Measurements from ENCODE around the gene ZNF20. TPM values are rescaled to one million over a fixed set of nuclear protein-coding genes. Genes with fewer than 3 reads are reported as not detected.
"Not testable (repeated sequence)": the region's sequence is repeated elsewhere in the genome, so short reads cannot be mapped to it uniquely, and the experiment has no call there.

The ZNF20 gene
- total RNA-seq, 4 donors from 2014 or later = 0.88 to 9.5 (median 7.6) TPM

DNA sequence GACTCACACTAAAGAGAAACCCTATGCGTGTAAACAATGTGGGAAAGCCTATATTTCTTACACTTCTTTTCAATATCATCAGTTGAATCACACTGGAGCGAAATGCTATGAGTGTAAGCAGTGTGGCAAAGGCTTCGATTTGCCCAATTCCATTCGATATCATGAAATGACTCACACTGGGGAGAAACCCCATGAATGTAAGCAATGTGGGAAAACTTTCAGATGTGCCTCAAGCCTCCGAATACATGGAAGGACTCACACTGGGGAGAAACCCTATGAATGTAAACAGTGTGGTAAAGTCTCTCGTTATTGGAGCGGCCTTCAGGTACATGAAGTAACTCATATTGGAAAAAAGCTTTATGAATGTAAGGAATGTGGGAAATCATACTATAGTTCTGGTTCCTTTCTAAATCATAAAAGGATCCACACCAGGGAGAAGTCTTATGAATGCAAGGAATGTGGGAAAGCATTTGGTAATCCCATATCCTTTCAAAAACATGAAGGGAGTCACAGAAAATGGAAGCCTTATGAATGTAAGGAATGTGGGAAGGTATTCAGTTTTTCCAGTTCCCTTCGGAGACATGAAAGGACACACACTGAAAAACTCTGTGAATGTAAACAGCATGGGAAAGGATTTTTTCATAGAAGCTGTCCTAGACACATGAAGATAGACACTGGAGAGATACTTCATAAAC, 28.1 kb downstream of the ZNF20 start:
- Histone ChIP-seq H3K36me3 (no peaks in the 10 kb centered on the region), H3K9me3 (peaks cover 0 to 3% (median 0%) of the 10 kb centered on the region in 4 donors)
- no peak for TF ChIP-seq POLR2A (IDR thresholded peaks at IDR 0.05)
- TF ChIP-seq, protein P1, sequence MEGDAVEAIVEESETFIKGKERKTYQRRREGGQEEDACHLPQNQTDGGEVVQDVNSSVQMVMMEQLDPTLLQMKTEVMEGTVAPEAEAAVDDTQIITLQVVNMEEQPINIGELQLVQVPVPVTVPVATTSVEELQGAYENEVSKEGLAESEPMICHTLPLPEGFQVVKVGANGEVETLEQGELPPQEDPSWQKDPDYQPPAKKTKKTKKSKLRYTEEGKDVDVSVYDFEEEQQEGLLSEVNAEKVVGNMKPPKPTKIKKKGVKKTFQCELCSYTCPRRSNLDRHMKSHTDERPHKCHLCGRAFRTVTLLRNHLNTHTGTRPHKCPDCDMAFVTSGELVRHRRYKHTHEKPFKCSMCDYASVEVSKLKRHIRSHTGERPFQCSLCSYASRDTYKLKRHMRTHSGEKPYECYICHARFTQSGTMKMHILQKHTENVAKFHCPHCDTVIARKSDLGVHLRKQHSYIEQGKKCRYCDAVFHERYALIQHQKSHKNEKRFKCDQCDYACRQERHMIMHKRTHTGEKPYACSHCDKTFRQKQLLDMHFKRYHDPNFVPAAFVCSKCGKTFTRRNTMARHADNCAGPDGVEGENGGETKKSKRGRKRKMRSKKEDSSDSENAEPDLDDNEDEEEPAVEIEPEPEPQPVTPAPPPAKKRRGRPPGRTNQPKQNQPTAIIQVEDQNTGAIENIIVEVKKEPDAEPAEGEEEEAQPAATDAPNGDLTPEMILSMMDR (IDR thresholded peaks at IDR 0.05) = no peak

DNA sequence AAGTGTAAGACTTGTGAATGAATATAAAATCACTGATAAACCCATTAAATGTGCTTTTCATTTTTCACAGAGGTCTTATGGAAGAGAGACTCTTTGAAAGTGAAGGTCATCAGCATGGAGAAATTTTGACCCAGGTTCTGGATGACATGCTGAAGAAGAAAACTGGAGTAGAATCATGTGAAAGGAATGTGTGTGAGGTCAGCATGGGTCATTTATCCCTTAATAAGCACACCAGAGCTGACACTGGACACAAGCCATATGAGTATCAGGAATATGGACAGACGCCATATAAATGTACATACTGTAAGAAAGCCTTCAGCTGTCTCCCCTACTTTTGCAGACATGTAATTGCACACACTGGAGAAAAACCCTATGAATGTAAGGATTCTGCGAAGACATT, 29.0 kb downstream of the ZNF20 start:
- Histone ChIP-seq H3K4me3 (no peak overlapping the region), H3K27me3 (no peaks in the 10 kb centered on the region), H3K4me1 (no peaks in the 10 kb centered on the region), H3K36me3 (no peaks in the 10 kb centered on the region), H3K9me3 (peaks cover 0 to 3% (median 0%) of the 10 kb centered on the region in 4 donors), H3K27ac (no peak overlapping the region)
- no peak for DNase-seq
- TF ChIP-seq, protein P1 (IDR thresholded peaks at IDR 0.05) = no peak
- TF ChIP-seq POLR2A (IDR thresholded peaks at IDR 0.05) = no peak

More for the DNA sequence above, 28.1 kb downstream of the ZNF20 start:
- Histone ChIP-seq H3K27me3 (no peaks in the 10 kb centered on the region), H3K27ac (no peak overlapping the region), H3K4me3 (no peak overlapping the region), H3K4me1 (no peaks in the 10 kb centered on the region)
- DNase-seq = no peak

DNA sequence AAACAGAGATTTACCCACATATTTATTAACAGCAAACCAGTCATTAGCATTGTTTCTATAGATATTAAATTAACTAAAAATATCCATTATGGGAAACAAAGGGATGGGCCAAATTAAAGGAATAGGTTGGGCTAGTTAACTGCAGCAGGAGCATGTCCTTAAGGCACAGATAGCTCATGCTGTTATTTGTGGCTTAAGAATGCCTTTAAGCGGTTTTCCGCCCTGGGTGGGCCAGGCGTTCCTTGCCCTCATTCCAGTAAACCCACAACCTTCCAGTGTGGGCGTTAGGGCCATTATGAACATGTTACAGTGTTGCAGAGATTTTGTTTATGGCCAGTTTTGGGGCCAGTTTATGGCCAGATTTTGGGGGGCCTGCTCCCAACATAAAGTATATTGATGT, 36.2 kb downstream of the ZNF20 start:
- not testable (repeated sequence) for DNase-seq, H3K27ac ChIP-seq, H3K9me3 ChIP-seq, H3K27me3 ChIP-seq, H3K4me1 ChIP-seq, H3K4me3 ChIP-seq, H3K36me3 ChIP-seq

DNA sequence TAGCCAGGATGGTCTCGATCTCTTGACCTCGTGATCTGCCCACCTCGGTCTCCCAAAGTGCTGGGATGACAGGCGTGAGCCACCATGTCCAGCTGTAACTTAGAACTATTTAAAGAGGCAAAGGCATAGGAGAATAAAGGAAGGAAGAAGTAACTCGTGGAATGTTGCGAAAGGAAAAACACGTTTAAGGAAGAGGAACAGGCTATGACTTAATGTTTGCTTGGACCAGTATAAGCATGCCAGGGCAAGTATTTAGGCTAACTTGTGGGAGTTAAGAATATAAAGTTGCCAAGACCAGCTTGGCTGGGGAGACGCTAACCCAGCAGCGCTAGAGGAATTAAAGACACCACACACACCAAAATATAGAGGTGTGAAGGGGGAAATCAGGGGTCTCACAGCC, 42.1 kb downstream of the ZNF20 start:
- no peak overlapping the region for H3K4me3 ChIP-seq
- DNase-seq = no peak
- no peaks in the 10 kb centered on the region for H3K9me3 ChIP-seq
- no peaks in the 10 kb centered on the region for H3K36me3 ChIP-seq
- no peak overlapping the region for H3K27ac ChIP-seq
- H3K27me3 ChIP-seq = no peaks in the 10 kb centered on the region
- TF ChIP-seq POLR2A (IDR thresholded peaks at IDR 0.05) = no peak
- TF ChIP-seq, protein P1 (IDR thresholded peaks at IDR 0.05) = no peak
- H3K4me1 ChIP-seq = peaks cover 0 to 3% (median 0%) of the 10 kb centered on the region in 4 donors

DNA sequence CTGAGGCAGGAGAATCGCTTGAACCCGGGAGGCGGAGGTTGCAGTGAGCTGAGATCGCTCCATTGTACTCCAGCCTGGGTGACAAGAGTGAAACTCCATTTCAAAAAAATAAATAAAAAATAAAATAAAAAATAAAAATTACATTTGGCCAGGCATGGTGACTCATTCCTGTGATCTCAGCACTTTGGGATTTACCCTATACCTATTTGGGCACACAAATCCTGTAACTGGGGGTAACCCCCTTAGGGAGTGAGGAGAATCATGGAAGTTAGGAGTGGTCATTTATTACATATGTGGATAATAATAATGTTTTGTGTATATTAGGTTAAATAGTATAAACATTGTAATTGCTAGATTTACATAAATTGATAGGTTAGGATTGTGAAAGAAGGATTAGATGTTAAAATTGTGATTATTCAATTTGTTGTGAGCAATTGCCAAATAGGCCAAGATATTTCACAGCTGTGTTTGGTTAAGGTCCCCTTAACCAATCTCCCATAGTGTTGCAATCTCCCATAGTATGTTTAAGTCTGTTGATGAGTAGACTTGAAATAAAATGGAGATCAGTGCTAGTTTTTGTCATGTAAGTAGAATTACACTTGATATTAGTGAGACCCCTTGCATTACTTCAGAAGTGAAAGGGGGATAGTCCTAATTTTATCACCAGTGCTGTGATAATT, 44.9 kb downstream of the ZNF20 start:
- no peak for DNase-seq
- Histone ChIP-seq H3K27me3 (no peaks in the 10 kb centered on the region), H3K4me1 (peaks cover 0 to 16% (median 2%) of the 10 kb centered on the region in 4 donors), H3K9me3 (no peaks in the 10 kb centered on the region), H3K27ac (no peak overlapping the region), H3K4me3 (no peak overlapping the region), H3K36me3 (no peaks in the 10 kb centered on the region)
- TF ChIP-seq POLR2A (IDR thresholded peaks at IDR 0.05) = no peak
- TF ChIP-seq, protein P1 (IDR thresholded peaks at IDR 0.05) = no peak

DNA sequence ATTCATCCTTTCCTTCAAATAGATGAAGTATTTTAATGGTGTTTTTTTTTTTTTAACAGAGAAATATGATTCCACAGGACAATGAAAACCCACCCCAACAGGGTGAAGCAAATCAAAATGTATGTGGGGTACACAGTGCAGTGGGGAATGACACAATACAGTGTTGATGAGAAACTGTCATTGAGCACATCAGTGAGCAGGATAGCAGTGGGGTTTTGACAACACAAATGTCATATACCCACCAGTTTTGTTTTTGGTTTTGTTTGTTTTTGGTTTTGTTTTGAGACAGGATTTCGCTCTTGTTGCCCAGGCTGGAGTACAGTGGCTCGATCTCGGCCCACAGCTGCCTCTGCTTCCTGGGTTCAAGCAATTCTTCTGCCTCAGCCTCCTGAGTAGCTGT, 46.4 kb downstream of the ZNF20 start:
- no peak for TF ChIP-seq POLR2A (IDR thresholded peaks at IDR 0.05)
- TF ChIP-seq, protein P1 (IDR thresholded peaks at IDR 0.05) = no peak
- Histone ChIP-seq H3K4me3 (no peak overlapping the region), H3K9me3 (no peaks in the 10 kb centered on the region), H3K27me3 (no peaks in the 10 kb centered on the region), H3K4me1 (peaks cover 0 to 16% (median 2%) of the 10 kb centered on the region in 4 donors), H3K36me3 (no peaks in the 10 kb centered on the region), H3K27ac (no peak overlapping the region)
- DNase-seq = no peak
